ENCODE data around the gene PNMA8A.

DNA sequence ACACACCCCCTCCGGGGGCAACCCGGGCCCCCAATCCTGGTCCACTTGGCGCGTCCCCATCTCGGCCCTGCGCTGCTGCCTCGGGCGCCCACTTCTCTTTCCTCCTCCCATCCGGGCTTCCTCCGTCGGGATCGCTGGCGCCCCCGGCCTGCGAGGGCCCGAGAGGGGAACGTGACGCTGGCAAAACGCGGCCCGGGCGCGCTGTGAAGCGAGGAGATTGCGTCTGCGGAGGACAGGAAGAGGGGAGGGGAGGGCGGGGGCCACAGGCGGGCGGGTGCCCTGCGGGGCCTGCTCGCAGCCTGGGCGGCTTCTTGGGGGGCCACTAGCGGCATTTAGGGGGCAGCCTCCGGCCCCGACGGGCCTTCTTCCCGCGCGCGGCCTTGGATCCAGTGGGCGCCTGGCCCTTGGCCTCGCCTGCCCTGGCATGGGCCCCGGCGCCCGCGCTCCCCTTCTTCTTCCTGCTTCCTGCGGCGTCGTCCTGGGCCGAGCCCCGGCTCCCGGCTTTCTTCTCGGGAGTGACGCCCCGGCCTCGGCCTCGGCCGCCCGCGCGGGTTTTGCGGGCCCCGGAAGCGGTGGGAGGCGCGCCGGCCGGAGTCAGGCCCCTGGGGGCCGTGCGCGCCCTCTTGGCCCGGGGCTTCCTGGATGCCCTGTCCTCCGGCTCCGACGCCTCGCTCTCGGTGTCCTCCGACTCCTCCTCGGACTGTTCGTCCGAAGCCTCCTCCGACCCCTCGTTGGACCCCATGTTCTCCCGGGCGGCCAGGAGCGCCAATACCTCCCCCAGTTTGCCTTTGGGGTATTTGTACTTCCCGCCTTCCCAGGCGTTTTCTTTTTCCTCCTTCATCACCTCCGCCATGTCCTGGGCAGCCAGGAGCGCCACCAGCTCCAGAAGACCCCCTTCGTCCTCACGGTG lies 22.1 kb upstream of the PNMA8A start:
- TF ChIP-seq POLR2AphosphoS5 (IDR thresholded peaks at IDR 0.05; ENCODE audit: low read depth) (no peak), GABPA (IDR thresholded peaks at IDR 0.05; ENCODE audit: low read depth) (no peak)
- TF ChIP-seq, protein P1, sequence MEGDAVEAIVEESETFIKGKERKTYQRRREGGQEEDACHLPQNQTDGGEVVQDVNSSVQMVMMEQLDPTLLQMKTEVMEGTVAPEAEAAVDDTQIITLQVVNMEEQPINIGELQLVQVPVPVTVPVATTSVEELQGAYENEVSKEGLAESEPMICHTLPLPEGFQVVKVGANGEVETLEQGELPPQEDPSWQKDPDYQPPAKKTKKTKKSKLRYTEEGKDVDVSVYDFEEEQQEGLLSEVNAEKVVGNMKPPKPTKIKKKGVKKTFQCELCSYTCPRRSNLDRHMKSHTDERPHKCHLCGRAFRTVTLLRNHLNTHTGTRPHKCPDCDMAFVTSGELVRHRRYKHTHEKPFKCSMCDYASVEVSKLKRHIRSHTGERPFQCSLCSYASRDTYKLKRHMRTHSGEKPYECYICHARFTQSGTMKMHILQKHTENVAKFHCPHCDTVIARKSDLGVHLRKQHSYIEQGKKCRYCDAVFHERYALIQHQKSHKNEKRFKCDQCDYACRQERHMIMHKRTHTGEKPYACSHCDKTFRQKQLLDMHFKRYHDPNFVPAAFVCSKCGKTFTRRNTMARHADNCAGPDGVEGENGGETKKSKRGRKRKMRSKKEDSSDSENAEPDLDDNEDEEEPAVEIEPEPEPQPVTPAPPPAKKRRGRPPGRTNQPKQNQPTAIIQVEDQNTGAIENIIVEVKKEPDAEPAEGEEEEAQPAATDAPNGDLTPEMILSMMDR (IDR thresholded peaks at IDR 0.05; ENCODE audit: insufficient read depth, low read length) = no peak

Data from HL-60 (cell line).